ENCODE data around the gene FAM240A.

The FAM240A gene

GRCh38 chr3:46664188-46664970 is 52.1 kb downstream of the FAM240A start:
- DNase-seq = no peak

- DNase-seq = no peak
Measured at GRCh38 chr3:46664971-46665762, 52.8 kb downstream of the FAM240A start.

GRCh38 chr3:46665763-46666452 is 53.6 kb downstream of the FAM240A start:
- no peak for DNase-seq

GRCh38 chr3:46666453-46666845 is 54.1 kb downstream of the FAM240A start:
- no peak for DNase-seq

- no peak for DNase-seq
Measured at GRCh38 chr3:46667061-46667621, 54.8 kb downstream of the FAM240A start.

GRCh38 chr3:46667657-46668056 is 55.3 kb downstream of the FAM240A start:
- no peak for DNase-seq

- DNase-seq = no peak
Measured at GRCh38 chr3:46668116-46668515, 55.8 kb downstream of the FAM240A start.

- no peak for DNase-seq
Measured at GRCh38 chr3:46668591-46668990, 56.3 kb downstream of the FAM240A start.

- DNase-seq = no peak
Measured at GRCh38 chr3:46669191-46669999, 57.1 kb downstream of the FAM240A start.

GRCh38 chr3:46670000-46670890 is 57.9 kb downstream of the FAM240A start:
- DNase-seq = no peak

- no peak for DNase-seq
Measured at GRCh38 chr3:46670891-46671427, 58.6 kb downstream of the FAM240A start.

GRCh38 chr3:46671541-46672348 is 59.4 kb downstream of the FAM240A start:
- DNase-seq = no peak

- no peak for DNase-seq
Measured at GRCh38 chr3:46672349-46672695, 60.0 kb downstream of the FAM240A start.

GRCh38 chr3:46673151-46674030 is 61.1 kb downstream of the FAM240A start:
- no peak for DNase-seq

GRCh38 chr3:46674031-46674845 is 61.9 kb downstream of the FAM240A start:
- no peak for DNase-seq

- no peak for DNase-seq
Measured at GRCh38 chr3:46675426-46675825, 63.1 kb downstream of the FAM240A start.

Data from CD4-positive, alpha-beta T cell treated with Interleukin-21 for 1 hour (primary cell).